Urinary bladder (tissue), 4 donors: ENCODE results near the gene GRIK1. TPM values are rescaled to one million over a fixed set of nuclear protein-coding genes. Genes with fewer than 3 reads are reported as not detected.

Experiments
- DNase-seq: peaks from one replicate; pipeline ENCODE4 v3.0.0-alpha.2; 2015; ENCODE audit errors: extremely low spot score
- H3K27ac ChIP-seq: one replicate; pipeline ENCODE4 v1.5.1; 2013; ENCODE audit warnings: low read depth, mild to moderate bottlenecking, moderate library complexity
- H3K36me3 ChIP-seq: one replicate; pipeline ENCODE4 v1.6.1; 2013; ENCODE audit warnings: mild to moderate bottlenecking, moderate library complexity; ENCODE audit not compliant: insufficient read depth
- H3K4me1 ChIP-seq: one replicate; pipeline ENCODE4 v1.6.1; 2013; ENCODE audit warnings: mild to moderate bottlenecking, moderate library complexity; ENCODE audit not compliant: insufficient read depth
- H3K4me3 ChIP-seq: one replicate; pipeline ENCODE4 v1.5.1; 2013; ENCODE audit warnings: low read depth, low read length
- WGBS: extraction: QIAGEN DNeasy Blood & Tissue Kit; methylation state at CpG from one replicate; pipeline ENCODE4 v1.1.7; 2013; 5-methylcytosine and 5-hydroxymethylcytosine counted together
- polyA plus RNA-seq: library from polyadenylated mRNA; stranded (reverse); fragments of 200-250 nt; gene quantifications from one replicate; pipeline ENCODE4 v1.2.3, GENCODE V29; 2013
- total RNA-seq: library from RNA; depleted of rRNA; stranded (reverse); fragments of >200 nt; gene quantifications from one replicate; pipeline ENCODE4 v1.2.3, GENCODE V29; 2014
- donor health status: healthy with polysubstance abuse.
- donor health status: healthy.

The GRIK1 gene
- total and polyA plus RNA-seq, 2 donors, result 1.7 to 3.8 TPM

DNA sequence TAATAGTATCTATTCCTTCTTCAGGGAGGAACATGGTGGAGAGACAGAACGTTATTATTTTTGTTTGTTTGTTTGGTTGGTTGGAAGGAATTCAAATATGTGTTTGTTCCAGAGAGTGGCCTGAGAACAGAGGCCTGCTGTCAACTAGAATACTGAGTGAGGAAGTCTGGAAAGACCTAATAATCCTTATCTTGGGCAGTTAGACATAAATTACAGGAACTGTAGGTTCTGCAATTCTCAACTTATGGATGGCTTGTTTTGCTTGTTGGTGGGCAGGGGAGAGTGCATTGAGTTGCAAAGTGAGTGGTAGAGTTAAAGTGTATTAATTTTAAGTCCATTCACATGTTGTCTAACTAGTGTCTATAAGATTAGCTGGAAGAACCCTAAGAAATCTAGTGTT lies 443.5 kb downstream of the GRIK1 start:
- H3K4me1 ChIP-seq, result no peaks in the 10 kb centered on the region
- H3K27ac ChIP-seq, result no peak overlapping the region
- WGBS, result 34% methylated on average over 1 of the region's 1 CpG
- H3K36me3 ChIP-seq, result no peaks in the 10 kb centered on the region
- no peak overlapping the region for H3K4me3 ChIP-seq
- DNase-seq, result no peak

GRCh38 chr21:29490016-29490415 lies 449.8 kb downstream of the GRIK1 start:
- Histone ChIP-seq H3K27ac (no peak overlapping the region), H3K36me3 (no peaks in the 10 kb centered on the region), H3K4me3 (no peak overlapping the region), H3K4me1 (no peaks in the 10 kb centered on the region)
- WGBS, result 90% methylated on average over 3 of the region's 3 CpGs
- no peak for DNase-seq

GRCh38 chr21:29487154-29487553 lies 452.6 kb downstream of the GRIK1 start:
- 63% methylated on average over 4 of the region's 4 CpGs for WGBS
- no peak for DNase-seq
- Histone ChIP-seq H3K4me1 (no peaks in the 10 kb centered on the region), H3K27ac (no peak overlapping the region), H3K4me3 (no peak overlapping the region), H3K36me3 (no peaks in the 10 kb centered on the region)

Other genes with a start within 250 kb of the GRIK1 start
- not detected for gene CLDN17, start 226.8 kb upstream of the GRIK1 start, total RNA-seq
- not detected for gene CLDN17, start 226.8 kb upstream of the GRIK1 start, polyA plus RNA-seq